ENCODE measurements around the gene CEP135. TPM values are rescaled to one million over a fixed set of nuclear protein-coding genes. Genes with fewer than 3 reads are reported as not detected.

Gene CEP135
- polyA plus RNA-seq, 1 donor (not counting 4 experiments of a cell fraction or from before 2014, with no cell fraction given): 5.4 TPM

GRCh38 chr4:55927803-55928437 is 20.8 kb upstream of the CEP135 start:
- dilution Hi-C loops (cut with MboI; ENCODE audit: extremely low pct_ligation_motif_present, low sequenced_read_pairs): no loop called here
- H3K27me3 ChIP-seq (ENCODE audit: control insufficient read depth, extremely low read depth, insufficient read depth, low read length): no peaks in the 10 kb centered on the region
- FAIRE-seq: no peak

GRCh38 chr4:55928846-55929245 is 19.9 kb upstream of the CEP135 start:
- H3K27ac ChIP-seq (ENCODE audit: control insufficient read depth, insufficient read depth, low read length): no peak overlapping the region
- no peak overlapping the region for H3K4me2 ChIP-seq (ENCODE audit: control insufficient read depth, extremely low read depth, insufficient read depth, low read depth, low read length)
- DNase-seq (ENCODE audit: low read depth, low spot score): no peak
- TF ChIP-seq EZH2 (IDR thresholded peaks at IDR 0.05; ENCODE audit: low read length) (no peak), CTCF (optimal IDR thresholded peaks at IDR 0.05 in 1 of 3, IDR thresholded peaks at IDR 0.05 in 1 of 3, conservative IDR thresholded peaks at IDR 0.05 in 1 of 3; ENCODE audit: extremely low read depth in 1 of 3, insufficient read depth in 2 of 3, low read length in 3 of 3) (no peak)
- H3K79me2 ChIP-seq (ENCODE audit: control insufficient read depth, insufficient read depth, low read length): no peaks in the 10 kb centered on the region
- dilution Hi-C loops (cut with MboI; ENCODE audit: extremely low pct_ligation_motif_present, low sequenced_read_pairs): no loop called here
- no peak for FAIRE-seq
- no peaks in the 10 kb centered on the region for H4K20me1 ChIP-seq (ENCODE audit: control insufficient read depth, extremely low read depth, insufficient read depth, low read length)
- H3K4me3 ChIP-seq (ENCODE audit: control insufficient read depth in 2 of 3, extremely low read depth in 1 of 3, insufficient read depth in 2 of 3, low read depth in 1 of 3, low read length in 3 of 3): no peak overlapping the region
- H3K27me3 ChIP-seq (ENCODE audit: control insufficient read depth, extremely low read depth, insufficient read depth, low read length): no peaks in the 10 kb centered on the region
- H3K36me3 ChIP-seq (ENCODE audit: control insufficient read depth in 2 of 2, extremely low read depth in 1 of 2, insufficient read depth in 2 of 2, low read length in 2 of 2): no peaks in the 10 kb centered on the region
- H2AFZ ChIP-seq (ENCODE audit: control insufficient read depth, low read length): no peak overlapping the region
- H3K9me3 ChIP-seq (ENCODE audit: control insufficient read depth, low read depth, low read length): no peaks in the 10 kb centered on the region
- H3K9me1 ChIP-seq (ENCODE audit: control insufficient read depth, extremely low read depth, insufficient read depth, low read length): no peaks in the 10 kb centered on the region
- no peaks in the 10 kb centered on the region for H3K4me1 ChIP-seq (ENCODE audit: control insufficient read depth, extremely low read depth, insufficient read depth, low read length)
- no peak overlapping the region for H3K9ac ChIP-seq (ENCODE audit: control insufficient read depth, extremely low read depth, insufficient read depth, low read length)

More at GRCh38 chr4:55927803-55928437, 20.8 kb upstream of the CEP135 start:
- no peak overlapping the region for H3K4me2 ChIP-seq (ENCODE audit: control insufficient read depth, extremely low read depth, insufficient read depth, low read depth, low read length)
- no peaks in the 10 kb centered on the region for H3K9me3 ChIP-seq (ENCODE audit: control insufficient read depth, low read depth, low read length)
- no peaks in the 10 kb centered on the region for H3K9me1 ChIP-seq (ENCODE audit: control insufficient read depth, extremely low read depth, insufficient read depth, low read length)
- TF ChIP-seq CTCF (optimal IDR thresholded peaks at IDR 0.05 in 1 of 3, IDR thresholded peaks at IDR 0.05 in 1 of 3, conservative IDR thresholded peaks at IDR 0.05 in 1 of 3; ENCODE audit: extremely low read depth in 1 of 3, insufficient read depth in 2 of 3, low read length in 3 of 3): no peak
- no peak for TF ChIP-seq EZH2 (IDR thresholded peaks at IDR 0.05; ENCODE audit: low read length)
- H4K20me1 ChIP-seq (ENCODE audit: control insufficient read depth, extremely low read depth, insufficient read depth, low read length): no peaks in the 10 kb centered on the region
- H3K27ac ChIP-seq (ENCODE audit: control insufficient read depth, insufficient read depth, low read length): no peak overlapping the region
- H3K4me1 ChIP-seq (ENCODE audit: control insufficient read depth, extremely low read depth, insufficient read depth, low read length): no peaks in the 10 kb centered on the region
- no peak for DNase-seq (ENCODE audit: low read depth, low spot score)
- H3K4me3 ChIP-seq (ENCODE audit: control insufficient read depth in 2 of 3, extremely low read depth in 1 of 3, insufficient read depth in 2 of 3, low read depth in 1 of 3, low read length in 3 of 3): no peak overlapping the region
- no peaks in the 10 kb centered on the region for H3K79me2 ChIP-seq (ENCODE audit: control insufficient read depth, insufficient read depth, low read length)
- H3K36me3 ChIP-seq (ENCODE audit: control insufficient read depth in 2 of 2, extremely low read depth in 1 of 2, insufficient read depth in 2 of 2, low read length in 2 of 2): no peaks in the 10 kb centered on the region
- no peak overlapping the region for H2AFZ ChIP-seq (ENCODE audit: control insufficient read depth, low read length)
- no peak overlapping the region for H3K9ac ChIP-seq (ENCODE audit: control insufficient read depth, extremely low read depth, insufficient read depth, low read length)

All from keratinocyte (primary cell).